Measurements from ENCODE around the gene CCDC93. TPM values are rescaled to one million over a fixed set of nuclear protein-coding genes. Genes with fewer than 3 reads are reported as not detected.

CCDC93 gene
- total RNA-seq, 1 experiment from 2014 or later = 27.2 TPM

DNA sequence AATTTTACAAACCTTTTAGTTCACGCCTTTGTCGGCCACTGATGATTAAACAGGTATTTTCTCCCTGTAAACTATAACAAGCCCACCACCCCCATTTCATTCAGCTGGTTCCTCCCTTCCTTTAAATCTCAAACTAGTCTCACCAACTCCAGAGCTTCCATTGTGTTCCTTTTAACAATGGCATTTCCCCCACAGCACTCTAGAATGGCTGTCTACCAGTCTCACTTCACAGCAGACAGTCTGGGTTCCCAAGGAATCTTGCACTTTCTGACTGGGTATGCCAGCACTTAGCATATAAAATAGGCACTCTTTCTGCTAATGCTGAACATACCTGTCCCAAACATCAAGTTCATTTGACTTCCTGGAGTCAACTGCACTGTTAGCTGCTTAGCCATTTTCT is 75.3 kb downstream of the CCDC93 start:
- no peaks in the 10 kb centered on the region for H3K9me3 ChIP-seq (ENCODE audit: low read depth, low read length, poor library complexity, severe bottlenecking)
- intact Hi-C loops (cut with micrococcal nuclease; ENCODE audit: unreplicated experiment) = no loop called here
- H3K4me3 ChIP-seq (ENCODE audit: low read depth, low read length, poor library complexity, severe bottlenecking) = no peak overlapping the region
- CTCF ChIA-PET = no interaction called here
- TF ChIP-seq CTCF (conservative IDR thresholded peaks at IDR 0.05; ENCODE audit: low read depth, low read length) = no peak
- TF ChIP-seq EZH2 (IDR thresholded peaks at IDR 0.05; ENCODE audit: borderline replicate concordance, low read depth, low read length, poor library complexity, severe bottlenecking) = no peak
- no peaks in the 10 kb centered on the region for H3K27me3 ChIP-seq (replicated peaks; ENCODE audit: insufficient read depth, low read depth, low read length, poor library complexity)
- no peaks in the 10 kb centered on the region for H3K4me1 ChIP-seq (ENCODE audit: insufficient read depth, low read length, poor library complexity, severe bottlenecking)
- POLR2A ChIA-PET (ENCODE audit: low non-redundant PET) = no interaction called here
- no peak for DNase-seq (ENCODE audit: low spot score)
- no peak overlapping the region for H3K27ac ChIP-seq (ENCODE audit: low read depth, low read length, poor library complexity, severe bottlenecking)
- H3K36me3 ChIP-seq (ENCODE audit: insufficient read depth, low read length, poor library complexity, severe bottlenecking) = peaks cover 31% of the 10 kb centered on the region
- no TSS peak for BruUV-seq (replicated peaks)

GRCh38 chr2:117936871-117937428 is 76.9 kb downstream of the CCDC93 start:
- no peak for TF ChIP-seq EZH2 (IDR thresholded peaks at IDR 0.05; ENCODE audit: borderline replicate concordance, low read depth, low read length, poor library complexity, severe bottlenecking)
- no peak for TF ChIP-seq CTCF (conservative IDR thresholded peaks at IDR 0.05; ENCODE audit: low read depth, low read length)
- no TSS peak for BruUV-seq (replicated peaks)
- no peak overlapping the region for H3K27ac ChIP-seq (ENCODE audit: low read depth, low read length, poor library complexity, severe bottlenecking)
- no peaks in the 10 kb centered on the region for H3K4me1 ChIP-seq (ENCODE audit: insufficient read depth, low read length, poor library complexity, severe bottlenecking)
- no peaks in the 10 kb centered on the region for H3K9me3 ChIP-seq (ENCODE audit: low read depth, low read length, poor library complexity, severe bottlenecking)
- no peaks in the 10 kb centered on the region for H3K27me3 ChIP-seq (replicated peaks; ENCODE audit: insufficient read depth, low read depth, low read length, poor library complexity)
- DNase-seq (ENCODE audit: low spot score) = no peak
- ChIA-PET POLR2A (ENCODE audit: low non-redundant PET) (no interaction called here), CTCF (no interaction called here)
- H3K4me3 ChIP-seq (ENCODE audit: low read depth, low read length, poor library complexity, severe bottlenecking) = no peak overlapping the region
- intact Hi-C loops (cut with micrococcal nuclease; ENCODE audit: unreplicated experiment) = no loop called here
- H3K36me3 ChIP-seq (ENCODE audit: insufficient read depth, low read length, poor library complexity, severe bottlenecking) = peaks cover 31% of the 10 kb centered on the region

GRCh38 chr2:117935954-117936353 is 77.9 kb downstream of the CCDC93 start:
- BruUV-seq (replicated peaks) = no TSS peak
- Histone ChIP-seq H3K4me3 (ENCODE audit: low read depth, low read length, poor library complexity, severe bottlenecking) (no peak overlapping the region), H3K27me3 (replicated peaks; ENCODE audit: insufficient read depth, low read depth, low read length, poor library complexity) (no peaks in the 10 kb centered on the region), H3K4me1 (ENCODE audit: insufficient read depth, low read length, poor library complexity, severe bottlenecking) (no peaks in the 10 kb centered on the region), H3K36me3 (ENCODE audit: insufficient read depth, low read length, poor library complexity, severe bottlenecking) (peaks cover 31% of the 10 kb centered on the region), H3K27ac (ENCODE audit: low read depth, low read length, poor library complexity, severe bottlenecking) (no peak overlapping the region), H3K9me3 (ENCODE audit: low read depth, low read length, poor library complexity, severe bottlenecking) (no peaks in the 10 kb centered on the region)
- POLR2A ChIA-PET (ENCODE audit: low non-redundant PET) = no interaction called here
- intact Hi-C loops (cut with micrococcal nuclease; ENCODE audit: unreplicated experiment) = no loop called here
- no peak for DNase-seq (ENCODE audit: low spot score)
- TF ChIP-seq CTCF (conservative IDR thresholded peaks at IDR 0.05; ENCODE audit: low read depth, low read length) (no peak), EZH2 (IDR thresholded peaks at IDR 0.05; ENCODE audit: borderline replicate concordance, low read depth, low read length, poor library complexity, severe bottlenecking) (no peak)
- CTCF ChIA-PET = no interaction called here

Data from A673 (cell line).